ENCODE results near the gene THSD4.
A peak's percentile ranks its signal among the peaks of the same experiment; 100 is the strongest.
"Not testable (repeated sequence)": the region's sequence is repeated elsewhere in the genome, so short reads cannot be mapped to it uniquely, and the experiment has no call there.

THSD4 gene

GRCh38 chr15:71118345-71118744 is 3.1 kb downstream of the THSD4 start:
- peaks cover 32% of the 10 kb centered on the region for H3K4me1 ChIP-seq
- no peak for TF ChIP-seq Cebpa-rat (IDR thresholded peaks at IDR 0.05)
- H4K20me1 ChIP-seq: peaks cover 13% of the 10 kb centered on the region; the same call in 1 of the 2 replicates
- H3K4me2 ChIP-seq: peak overlapping the region; percentile 45
- H3K36me3 ChIP-seq: no peaks in the 10 kb centered on the region
- H3K9me3 ChIP-seq: no peaks in the 10 kb centered on the region
- H3K27me3 ChIP-seq: peaks cover 33% of the 10 kb centered on the region
- H3K27ac ChIP-seq: no peak overlapping the region
- H3K9ac ChIP-seq: no peak overlapping the region
- H3K4me3 ChIP-seq: no peak overlapping the region

- Histone ChIP-seq H4K20me1 (peaks cover 13% of the 10 kb centered on the region; the same call in 1 of the 2 replicates), H3K4me3 (no peak overlapping the region), H3K36me3 (no peaks in the 10 kb centered on the region), H3K4me2 (no peak overlapping the region), H3K4me1 (peaks cover 32% of the 10 kb centered on the region), H3K9me3 (no peaks in the 10 kb centered on the region), H3K9ac (no peak overlapping the region), H3K27me3 (peaks cover 33% of the 10 kb centered on the region), H3K27ac (no peak overlapping the region)
- TF ChIP-seq Cebpa-rat (IDR thresholded peaks at IDR 0.05): no peak
These were observed 3.8 kb downstream of the THSD4 start for GRCh38 chr15:71118881-71119632.

DNA sequence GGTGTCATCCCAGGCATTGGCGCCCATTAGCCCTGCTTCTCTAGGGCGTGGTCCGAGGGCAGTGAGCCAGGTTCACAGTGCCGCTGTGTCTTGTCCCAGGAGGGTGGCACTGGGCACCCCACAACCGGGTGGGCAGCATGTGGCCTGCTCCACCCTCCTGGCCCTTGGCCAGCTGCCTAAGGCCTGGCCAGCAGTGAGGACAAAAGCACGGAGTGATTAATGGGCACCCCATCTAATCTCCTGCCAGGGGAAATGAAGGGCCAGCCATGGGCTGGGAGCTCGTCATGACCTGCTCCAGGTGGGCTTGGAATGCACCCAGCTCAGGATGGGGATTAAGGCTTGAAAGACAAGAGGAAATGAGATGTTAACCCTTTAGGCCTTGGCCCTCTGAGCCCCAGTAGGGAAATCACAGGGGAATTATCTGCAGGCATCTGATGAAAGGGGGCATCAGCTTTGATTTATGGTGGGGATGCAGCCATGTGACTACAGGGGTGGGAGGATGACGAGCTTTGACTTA is 5.2 kb downstream of the THSD4 start:
- no peak for TF ChIP-seq Cebpa-rat (IDR thresholded peaks at IDR 0.05)
- Histone ChIP-seq H4K20me1 (peaks cover 13% of the 10 kb centered on the region; the same call in 1 of the 2 replicates), H3K4me1 (peaks cover 27% of the 10 kb centered on the region), H3K4me3 (no peak overlapping the region), H3K36me3 (no peaks in the 10 kb centered on the region), H3K9ac (no peak overlapping the region), H3K27me3 (peaks cover 24% of the 10 kb centered on the region), H3K27ac (no peak overlapping the region), H3K9me3 (no peaks in the 10 kb centered on the region), H3K4me2 (no peak overlapping the region)

- no peak for TF ChIP-seq Cebpa-rat (IDR thresholded peaks at IDR 0.05)
- H3K27ac ChIP-seq: no peak overlapping the region
- H3K4me1 ChIP-seq: peaks cover 21% of the 10 kb centered on the region
- no peak overlapping the region for H3K4me3 ChIP-seq
- H3K9me3 ChIP-seq: no peaks in the 10 kb centered on the region
- H4K20me1 ChIP-seq: peaks cover 4% of the 10 kb centered on the region; the same call in 1 of the 2 replicates
- H3K36me3 ChIP-seq: no peaks in the 10 kb centered on the region
- peaks cover 14% of the 10 kb centered on the region for H3K27me3 ChIP-seq
- no peak overlapping the region for H3K4me2 ChIP-seq
- no peak overlapping the region for H3K9ac ChIP-seq
These were observed 6.2 kb downstream of the THSD4 start for GRCh38 chr15:71121442-71121841.

DNA sequence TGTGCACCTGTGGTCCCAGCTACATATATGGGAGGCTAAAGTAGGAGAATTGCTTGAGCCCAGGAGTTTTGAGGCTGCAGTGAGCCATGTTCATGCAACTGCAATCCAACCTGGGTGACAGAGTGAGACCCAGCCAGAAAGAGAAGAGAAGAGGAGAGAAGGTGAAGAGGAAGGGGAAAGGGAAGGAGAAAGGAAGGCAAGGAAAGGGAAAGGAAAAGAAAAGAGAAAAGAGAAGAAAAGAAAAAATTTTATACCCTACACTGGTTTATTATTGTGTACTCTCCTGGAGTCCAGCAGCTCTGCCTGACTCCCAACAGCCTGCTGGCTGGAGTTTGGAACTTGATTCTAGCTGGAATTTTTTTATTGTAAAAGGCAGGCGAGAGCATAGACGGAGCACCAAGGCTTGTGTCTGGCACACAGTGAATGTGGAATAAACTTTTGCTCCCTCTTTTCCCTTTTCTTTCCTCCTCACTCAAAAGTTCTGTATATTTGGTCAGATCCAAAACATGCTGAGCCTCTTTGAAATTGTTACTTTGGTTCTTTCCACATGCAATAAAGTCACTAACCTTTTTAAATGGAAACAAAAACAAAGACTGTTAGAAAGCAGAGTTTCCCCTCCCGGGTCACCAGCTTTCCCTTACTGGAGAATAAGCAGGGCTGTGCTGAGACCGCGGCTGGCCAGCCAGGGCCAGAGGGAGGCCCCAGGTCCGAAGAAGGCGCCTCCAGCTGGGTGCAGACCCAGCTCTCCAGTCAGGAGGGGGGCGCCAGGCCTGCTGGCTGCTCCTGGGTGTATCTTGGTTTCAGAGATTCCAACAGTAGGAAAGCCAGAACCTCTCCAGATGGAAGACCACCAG is 9.9 kb downstream of the THSD4 start:
- no peak overlapping the region for H3K4me3 ChIP-seq
- no peaks in the 10 kb centered on the region for H3K9me3 ChIP-seq
- no peak overlapping the region for H3K27ac ChIP-seq
- no peak for TF ChIP-seq Cebpa-rat (IDR thresholded peaks at IDR 0.05)
- no peaks in the 10 kb centered on the region for H3K27me3 ChIP-seq
- H4K20me1 ChIP-seq: no peaks in the 10 kb centered on the region
- no peaks in the 10 kb centered on the region for H3K36me3 ChIP-seq
- no peak overlapping the region for H3K9ac ChIP-seq
- no peaks in the 10 kb centered on the region for H3K4me1 ChIP-seq
- no peak overlapping the region for H3K4me2 ChIP-seq

DNA sequence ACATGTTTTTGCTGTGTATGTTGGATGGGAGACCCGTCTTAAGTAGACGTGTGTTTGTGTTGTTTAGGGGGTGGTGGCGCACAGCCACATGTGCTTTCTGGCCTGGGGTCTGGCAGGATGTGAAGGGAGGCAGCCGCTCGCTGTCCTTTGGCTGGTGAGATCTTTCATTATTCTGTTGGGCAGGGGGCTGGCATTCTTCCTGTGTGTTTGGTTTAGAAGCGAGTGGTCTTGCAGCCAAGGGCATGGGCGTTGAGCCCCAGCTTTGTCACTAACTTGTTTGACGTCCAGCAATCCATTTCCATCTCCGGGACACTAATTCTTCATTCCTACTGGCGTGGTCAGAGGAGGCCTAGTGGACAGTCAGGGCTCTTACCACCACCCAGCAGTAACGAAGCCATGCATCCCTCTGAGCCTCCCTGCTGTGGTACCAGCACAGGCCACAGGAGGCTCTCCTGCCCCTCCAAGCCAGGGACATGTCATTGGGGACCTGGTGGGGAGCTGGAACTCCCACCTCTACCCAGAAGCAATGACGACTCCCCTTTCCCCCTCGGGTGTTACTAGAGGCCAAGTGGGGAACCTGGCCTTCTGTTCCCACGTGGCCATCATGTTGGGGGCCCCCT is 10.7 kb downstream of the THSD4 start:
- Histone ChIP-seq H3K4me3 (no peak overlapping the region), H3K36me3 (no peaks in the 10 kb centered on the region), H3K27me3 (no peaks in the 10 kb centered on the region), H3K9ac (no peak overlapping the region), H3K27ac (no peak overlapping the region), H3K4me2 (no peak overlapping the region), H4K20me1 (no peaks in the 10 kb centered on the region), H3K9me3 (no peaks in the 10 kb centered on the region), H3K4me1 (no peaks in the 10 kb centered on the region)
- TF ChIP-seq Cebpa-rat (IDR thresholded peaks at IDR 0.05): no peak

DNA sequence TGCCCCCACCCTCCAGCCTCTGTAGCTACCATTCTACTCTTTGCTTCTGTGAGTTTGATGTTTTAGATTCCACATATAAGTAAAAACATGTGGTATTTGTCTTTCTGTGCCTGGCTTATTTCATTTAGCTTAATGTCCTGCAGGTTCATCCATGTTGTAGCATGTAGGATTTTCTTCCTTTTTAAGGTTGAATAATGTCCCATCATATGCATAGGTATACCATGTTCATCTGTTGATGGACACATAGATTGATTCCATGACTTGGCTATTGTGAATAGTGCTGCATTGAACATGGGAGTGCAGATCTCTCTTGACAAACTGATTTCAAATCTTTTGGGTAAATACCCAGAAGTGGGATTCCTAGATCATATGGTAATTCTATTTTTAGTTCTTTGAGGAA is 11.8 kb downstream of the THSD4 start:
- H3K4me3 ChIP-seq: no peak overlapping the region
- H3K4me1 ChIP-seq: no peaks in the 10 kb centered on the region
- no peaks in the 10 kb centered on the region for H3K9me3 ChIP-seq
- no peaks in the 10 kb centered on the region for H3K27me3 ChIP-seq
- H3K9ac ChIP-seq: no peak overlapping the region
- no peaks in the 10 kb centered on the region for H4K20me1 ChIP-seq
- no peak for TF ChIP-seq Cebpa-rat (IDR thresholded peaks at IDR 0.05)
- H3K36me3 ChIP-seq: no peaks in the 10 kb centered on the region
- H3K27ac ChIP-seq: no peak overlapping the region
- H3K4me2 ChIP-seq: no peak overlapping the region

DNA sequence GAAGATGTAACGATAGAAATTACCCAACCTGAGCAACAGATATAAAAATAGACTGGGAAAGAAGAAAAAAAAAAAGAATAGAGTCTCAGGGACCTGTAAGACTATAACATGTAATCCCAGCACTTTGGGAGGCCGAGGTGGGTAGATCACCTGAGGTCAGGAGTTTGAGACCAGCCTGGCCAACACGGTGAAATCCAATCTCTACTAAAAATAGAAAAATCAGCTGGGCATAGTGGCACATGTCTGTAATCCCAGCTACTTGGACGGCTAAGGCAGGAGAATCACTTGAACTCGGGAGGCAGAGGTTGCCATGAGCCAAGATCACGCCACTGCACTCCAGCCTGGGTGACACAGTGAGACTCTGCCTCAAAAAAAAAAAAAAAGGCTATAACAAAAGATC is 12.9 kb downstream of the THSD4 start:
- H3K4me2 ChIP-seq, H3K36me3 ChIP-seq: not testable (repeated sequence)

GRCh38 chr15:71128939-71129562 is 13.8 kb downstream of the THSD4 start:
- H4K20me1 ChIP-seq: no peaks in the 10 kb centered on the region
- no peak for TF ChIP-seq Cebpa-rat (IDR thresholded peaks at IDR 0.05)
- H3K36me3 ChIP-seq: no peaks in the 10 kb centered on the region
- no peaks in the 10 kb centered on the region for H3K27me3 ChIP-seq
- H3K4me3 ChIP-seq: no peak overlapping the region
- no peaks in the 10 kb centered on the region for H3K4me1 ChIP-seq
- no peak overlapping the region for H3K9ac ChIP-seq
- H3K4me2 ChIP-seq: no peak overlapping the region
- no peak overlapping the region for H3K27ac ChIP-seq
- no peaks in the 10 kb centered on the region for H3K9me3 ChIP-seq

More for the DNA sequence above, 12.9 kb downstream of the THSD4 start:
- H3K27me3 ChIP-seq, H3K9me3 ChIP-seq, H3K4me3 ChIP-seq, H3K9ac ChIP-seq, H3K4me1 ChIP-seq, H3K27ac ChIP-seq, H4K20me1 ChIP-seq: not testable (repeated sequence)

Measured in BLaER1 (cell line).